Ishikawa (cell line): ENCODE data around the gene NCMAP.

Source experiments
- CEBPB ChIP-seq: IDR thresholded peaks from 2 replicates; pipeline ENCODE4 v1.6.1; 2012
- CREB1 ChIP-seq: IDR thresholded peaks from 2 replicates; pipeline ENCODE4 v1.6.1; 2012; ENCODE audit warnings: low read depth
- EGR1 ChIP-seq: IDR thresholded peaks from 2 replicates; pipeline ENCODE4 v1.6.1; 2012
- EP300 ChIP-seq: IDR thresholded peaks from 2 replicates; pipeline ENCODE4 v1.6.1; 2012; ENCODE audit warnings: borderline replicate concordance
- FOXM1 ChIP-seq: IDR thresholded peaks from 2 replicates; pipeline ENCODE4 v1.6.1; 2012; ENCODE audit warnings: low read depth, borderline replicate concordance
- NFIC ChIP-seq: IDR thresholded peaks from 2 replicates; pipeline ENCODE4 v1.6.1; 2012
- RAD21 ChIP-seq: IDR thresholded peaks from 2 replicates; pipeline ENCODE4 v1.6.1; 2012; ENCODE audit warnings: low read depth
- TAF1 ChIP-seq: IDR thresholded peaks from 2 replicates; pipeline ENCODE4 v1.6.1; 2012; ENCODE audit warnings: low read depth, mild to moderate bottlenecking
- TCF12 ChIP-seq: IDR thresholded peaks from 2 replicates; pipeline ENCODE4 v1.6.1; 2012; ENCODE audit warnings: low read depth
- TEAD4 ChIP-seq: IDR thresholded peaks from 2 replicates; pipeline ENCODE4 v1.6.1; 2012
- YY1 ChIP-seq: IDR thresholded peaks from 2 replicates; pipeline ENCODE4 v1.6.1; 2012; ENCODE audit warnings: low read depth
- ZBTB7A ChIP-seq: IDR thresholded peaks from 2 replicates; pipeline ENCODE4 v1.6.1; 2012; ENCODE audit warnings: low read depth
- TF ChIP-seq, protein P1 (sequence below): IDR thresholded peaks from 2 replicates; pipeline ENCODE4 v1.6.1; 2012; ENCODE audit warnings: low read depth, mild to moderate bottlenecking
- TF ChIP-seq, protein P2 (sequence below): IDR thresholded peaks from 2 replicates; pipeline ENCODE4 v1.6.1; 2012
- TF ChIP-seq, protein P3 (sequence below): IDR thresholded peaks from 2 replicates; pipeline ENCODE4 v1.6.1; 2012

NCMAP gene

DNA sequence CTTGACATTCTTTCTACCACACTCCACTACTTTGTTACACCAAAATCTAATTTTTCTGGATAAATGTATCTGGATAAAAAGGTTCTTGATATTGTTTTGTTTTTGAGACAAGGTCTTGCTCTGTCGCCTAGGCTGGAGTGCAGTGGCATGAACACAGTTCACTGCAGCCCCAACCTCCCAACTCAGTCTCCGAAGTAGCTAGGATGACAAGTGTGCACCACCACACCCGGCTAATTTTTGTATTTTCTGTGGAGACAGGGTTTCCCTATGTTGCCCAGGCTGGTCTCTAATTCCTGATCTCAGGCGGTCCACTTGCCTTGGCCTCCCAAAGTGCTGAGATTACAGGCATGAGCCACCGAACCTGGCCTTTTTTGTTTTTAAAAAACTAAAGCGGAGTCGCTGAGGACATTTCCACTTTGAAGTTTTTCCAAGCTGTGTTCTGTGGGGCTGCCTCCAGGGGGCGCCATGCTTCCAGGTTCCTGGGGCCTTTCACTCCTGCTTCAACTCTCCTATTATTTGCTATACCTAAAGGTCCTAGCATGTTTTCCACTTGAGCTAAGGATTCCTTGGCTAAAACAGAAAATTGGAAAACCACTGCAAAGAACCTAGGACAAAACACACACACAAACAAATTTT lies 14.1 kb upstream of the NCMAP start:
- TF ChIP-seq YY1 (no peak), EP300 (no peak), TAF1 (no peak), NFIC (no peak), RAD21 (peak; percentile 63), CREB1 (no peak)
- TF ChIP-seq, protein P1, sequence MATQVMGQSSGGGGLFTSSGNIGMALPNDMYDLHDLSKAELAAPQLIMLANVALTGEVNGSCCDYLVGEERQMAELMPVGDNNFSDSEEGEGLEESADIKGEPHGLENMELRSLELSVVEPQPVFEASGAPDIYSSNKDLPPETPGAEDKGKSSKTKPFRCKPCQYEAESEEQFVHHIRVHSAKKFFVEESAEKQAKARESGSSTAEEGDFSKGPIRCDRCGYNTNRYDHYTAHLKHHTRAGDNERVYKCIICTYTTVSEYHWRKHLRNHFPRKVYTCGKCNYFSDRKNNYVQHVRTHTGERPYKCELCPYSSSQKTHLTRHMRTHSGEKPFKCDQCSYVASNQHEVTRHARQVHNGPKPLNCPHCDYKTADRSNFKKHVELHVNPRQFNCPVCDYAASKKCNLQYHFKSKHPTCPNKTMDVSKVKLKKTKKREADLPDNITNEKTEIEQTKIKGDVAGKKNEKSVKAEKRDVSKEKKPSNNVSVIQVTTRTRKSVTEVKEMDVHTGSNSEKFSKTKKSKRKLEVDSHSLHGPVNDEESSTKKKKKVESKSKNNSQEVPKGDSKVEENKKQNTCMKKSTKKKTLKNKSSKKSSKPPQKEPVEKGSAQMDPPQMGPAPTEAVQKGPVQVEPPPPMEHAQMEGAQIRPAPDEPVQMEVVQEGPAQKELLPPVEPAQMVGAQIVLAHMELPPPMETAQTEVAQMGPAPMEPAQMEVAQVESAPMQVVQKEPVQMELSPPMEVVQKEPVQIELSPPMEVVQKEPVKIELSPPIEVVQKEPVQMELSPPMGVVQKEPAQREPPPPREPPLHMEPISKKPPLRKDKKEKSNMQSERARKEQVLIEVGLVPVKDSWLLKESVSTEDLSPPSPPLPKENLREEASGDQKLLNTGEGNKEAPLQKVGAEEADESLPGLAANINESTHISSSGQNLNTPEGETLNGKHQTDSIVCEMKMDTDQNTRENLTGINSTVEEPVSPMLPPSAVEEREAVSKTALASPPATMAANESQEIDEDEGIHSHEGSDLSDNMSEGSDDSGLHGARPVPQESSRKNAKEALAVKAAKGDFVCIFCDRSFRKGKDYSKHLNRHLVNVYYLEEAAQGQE = no peak
- TF ChIP-seq, protein P2, sequence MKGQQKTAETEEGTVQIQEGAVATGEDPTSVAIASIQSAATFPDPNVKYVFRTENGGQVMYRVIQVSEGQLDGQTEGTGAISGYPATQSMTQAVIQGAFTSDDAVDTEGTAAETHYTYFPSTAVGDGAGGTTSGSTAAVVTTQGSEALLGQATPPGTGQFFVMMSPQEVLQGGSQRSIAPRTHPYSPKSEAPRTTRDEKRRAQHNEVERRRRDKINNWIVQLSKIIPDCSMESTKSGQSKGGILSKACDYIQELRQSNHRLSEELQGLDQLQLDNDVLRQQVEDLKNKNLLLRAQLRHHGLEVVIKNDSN = no peak

DNA sequence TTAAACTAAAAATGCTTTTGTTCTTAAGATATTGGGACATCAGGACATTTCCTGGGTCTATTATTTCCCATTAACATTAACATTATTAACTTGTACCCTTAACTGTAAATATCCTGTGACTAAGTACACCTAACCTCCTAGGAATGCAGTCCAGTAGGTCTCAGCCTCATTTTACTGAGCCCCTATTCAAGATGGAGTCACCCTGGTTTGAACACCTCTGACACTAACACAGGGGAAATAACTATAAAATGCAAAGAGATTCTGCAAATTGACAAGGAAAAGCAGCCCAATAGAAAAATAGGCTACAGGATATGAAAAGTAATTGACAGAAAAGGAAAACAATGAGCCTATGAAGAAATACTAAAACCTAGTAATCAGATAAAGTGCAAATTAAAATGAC lies 11.6 kb upstream of the NCMAP start:
- TF ChIP-seq, protein P3, sequence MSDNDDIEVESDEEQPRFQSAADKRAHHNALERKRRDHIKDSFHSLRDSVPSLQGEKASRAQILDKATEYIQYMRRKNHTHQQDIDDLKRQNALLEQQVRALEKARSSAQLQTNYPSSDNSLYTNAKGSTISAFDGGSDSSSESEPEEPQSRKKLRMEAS = no peak
- TF ChIP-seq CREB1 (no peak), TEAD4 (peak; percentile 46; the same call in 1 of the 2 replicates), FOXM1 (no peak), YY1 (peak; percentile 35; the same call in 1 of the 2 replicates), TCF12 (no peak), NFIC (no peak)
- TF ChIP-seq, protein P1 = no peak
- TF ChIP-seq, protein P2 = no peak

DNA sequence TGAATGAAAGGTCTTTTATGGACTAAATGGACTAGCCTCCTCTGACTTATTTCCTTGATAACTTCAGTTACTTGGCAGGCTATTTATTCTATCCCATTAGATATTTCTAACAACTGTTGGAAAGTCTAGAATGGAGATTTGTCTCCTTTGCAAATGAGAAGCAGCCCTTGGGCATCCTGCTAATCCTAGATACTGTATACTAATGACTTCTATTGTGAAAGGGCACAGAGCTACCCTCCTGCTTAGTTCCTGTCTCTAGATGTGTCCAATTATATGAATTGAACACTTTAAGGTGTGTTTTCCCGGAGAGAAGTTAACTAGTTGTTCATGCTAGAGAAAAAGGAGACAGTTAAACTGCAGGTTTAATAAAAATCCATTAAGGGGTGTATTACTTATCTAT lies 10.2 kb upstream of the NCMAP start:
- no peak for TF ChIP-seq EGR1
- no peak for TF ChIP-seq TCF12
- TF ChIP-seq CREB1 = no peak
- TF ChIP-seq, protein P1 = no peak

DNA sequence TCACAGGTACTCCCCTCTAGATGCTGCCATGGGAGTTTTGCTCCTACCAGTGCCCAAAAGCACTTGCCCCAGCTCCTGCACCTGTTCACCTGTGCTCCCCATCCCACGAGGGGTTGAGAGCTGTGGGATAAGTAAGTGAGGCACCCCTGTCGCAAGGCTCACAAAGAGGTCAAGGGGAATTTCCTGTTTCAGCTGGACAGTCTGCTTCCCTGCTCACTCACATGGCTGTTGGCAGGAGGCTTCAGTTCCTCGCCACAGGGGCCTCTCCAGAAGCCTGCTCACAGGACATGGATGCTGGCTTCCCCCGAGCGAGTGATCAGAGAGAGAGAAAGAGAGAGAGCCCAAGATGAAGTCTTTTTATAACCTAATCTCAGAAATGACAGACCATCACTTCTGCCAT lies 8.7 kb upstream of the NCMAP start:
- TF ChIP-seq TEAD4 = no peak
- TF ChIP-seq RAD21 = no peak
- TF ChIP-seq EP300 = no peak
- TF ChIP-seq YY1 = no peak
- TF ChIP-seq, protein P3 = no peak
- TF ChIP-seq FOXM1 = no peak
- TF ChIP-seq CEBPB = no peak
- TF ChIP-seq CREB1 = no peak
- no peak for TF ChIP-seq ZBTB7A
- TF ChIP-seq NFIC = no peak
- no peak for TF ChIP-seq TAF1
- TF ChIP-seq, protein P1 = no peak
- no peak for TF ChIP-seq TCF12
- TF ChIP-seq, protein P2 = no peak
- TF ChIP-seq EGR1 = no peak
